ENCODE measurements around the gene CCDC149.

GRCh38 chr4:24881508-24882196 lies 31.2 kb downstream of the CCDC149 start:
- TF ChIP-seq CTCF (CRISPR knock-in tag; IDR thresholded peaks at IDR 0.05) = no peak
- no peak for TF ChIP-seq ZFP36 (IDR thresholded peaks at IDR 0.05; ENCODE audit: borderline replicate concordance, low read depth, low read length, partially characterized antibody)
- no peak for TF ChIP-seq CEBPB (IDR thresholded peaks at IDR 0.05; ENCODE audit: borderline replicate concordance, low read depth, low read length)

Measured in HepG2 (cell line).